IMR-90 (cell line): Measurements from ENCODE around the gene CALN1.

Experiments used
- CHD1 ChIP-seq: IDR thresholded peaks from 2 replicates; pipeline ENCODE4 v1.6.1; 2012; ENCODE audit warnings: low read depth, low read length, improper control_type of control experiment
- CTCF ChIP-seq: conservative IDR thresholded peaks from 2 replicates; pipeline ENCODE4 v1.5.1; 2012; ENCODE audit warnings: mild to moderate bottlenecking, low read depth, low read length, improper control_type of control experiment
- NFE2L2 ChIP-seq: fragments of 150-350 bp; IDR thresholded peaks from 2 replicates; pipeline ENCODE4 v1.6.1; 2016; ENCODE audit warnings: low read depth, mild to moderate bottlenecking, low read length
- POLR2A ChIP-seq: IDR thresholded peaks from 2 replicates; pipeline ENCODE4 v1.6.1; 2012; ENCODE audit warnings: mild to moderate bottlenecking, low read depth, low read length
- RAD21 ChIP-seq: IDR thresholded peaks from 2 replicates; pipeline ENCODE4 v1.6.1; 2012; ENCODE audit warnings: low read length, improper control_type of control experiment
- RCOR1 ChIP-seq: IDR thresholded peaks from 2 replicates; pipeline ENCODE4 v1.6.1; 2012; ENCODE audit warnings: mild to moderate bottlenecking, low read length, improper control_type of control experiment; ENCODE audit not compliant: insufficient replicate concordance
- USF2 ChIP-seq: fragments of 150-350 bp; IDR thresholded peaks from 2 replicates; pipeline ENCODE4 v1.6.1; 2017; ENCODE audit warnings: mild to moderate bottlenecking, antibody characterized with exemption, low read length, low read depth

- TF ChIP-seq CTCF (no peak), POLR2A (no peak), RAD21 (no peak), CHD1 (no peak), RCOR1 (no peak), USF2 (no peak), NFE2L2 (no peak)
Measured at GRCh38 chr7:71883415-71883814, 528.7 kb downstream of the CALN1 start.
